HK-2 (cell line): ENCODE results near the gene PTPRN.
"Not testable (repeated sequence)": the region's sequence is repeated elsewhere in the genome, so short reads cannot be mapped to it uniquely, and the experiment has no call there.

Source experiments
- DNase-seq: peaks from one replicate; pipeline ENCODE4 v3.0.0-alpha.2; 2018; ENCODE audit not compliant: unreplicated experiment

Gene PTPRN

DNA sequence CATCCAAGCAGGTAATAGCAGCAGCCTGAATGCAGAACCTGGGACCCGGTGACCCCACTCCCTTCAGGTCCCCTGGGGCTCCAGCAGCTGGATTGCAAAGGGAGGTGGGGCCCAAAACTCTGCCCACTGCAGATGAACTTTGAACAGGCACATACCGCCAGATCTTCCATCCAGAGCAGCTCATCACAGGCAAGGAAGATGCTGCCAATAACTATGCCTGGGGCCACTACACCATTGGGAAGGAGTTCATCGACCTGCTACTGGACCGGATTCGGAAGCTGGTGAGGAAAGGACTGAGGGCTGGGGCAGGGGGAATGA lies 39.2 kb downstream of the PTPRN start:
- DNase-seq = no peak

DNA sequence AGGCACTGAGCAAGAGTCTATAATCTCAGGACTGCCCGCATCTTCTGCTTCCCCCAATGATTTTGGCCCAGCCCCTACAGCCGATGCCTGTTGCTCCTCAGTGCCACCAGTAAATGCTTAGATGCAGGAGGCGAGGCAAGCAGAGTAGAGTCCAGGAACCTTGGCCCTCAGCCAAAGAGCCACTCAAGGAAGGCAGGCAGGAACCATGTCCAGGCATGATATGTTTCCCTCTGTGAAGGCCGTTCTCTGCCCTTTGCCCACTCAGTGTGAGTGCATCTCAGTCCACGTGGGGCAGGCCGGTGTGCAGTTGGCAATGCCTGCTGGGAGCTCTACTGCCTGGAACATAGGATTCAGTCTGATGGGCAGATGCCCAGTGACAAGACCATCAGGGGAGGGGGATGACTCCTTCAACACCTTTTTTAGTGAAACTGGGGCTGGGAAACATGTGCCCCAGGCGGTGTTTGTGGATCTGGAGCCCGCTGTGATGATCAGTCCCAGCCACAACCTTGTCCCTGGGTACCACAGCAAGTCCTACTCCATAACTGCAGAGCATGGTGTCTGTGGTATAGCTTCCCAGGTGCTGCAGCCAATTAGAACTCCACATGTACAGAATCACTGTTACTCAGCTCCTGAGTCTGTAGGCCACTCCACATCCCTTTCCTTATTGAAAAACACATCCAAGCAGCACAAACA lies 39.7 kb downstream of the PTPRN start:
- DNase-seq = no peak

DNA sequence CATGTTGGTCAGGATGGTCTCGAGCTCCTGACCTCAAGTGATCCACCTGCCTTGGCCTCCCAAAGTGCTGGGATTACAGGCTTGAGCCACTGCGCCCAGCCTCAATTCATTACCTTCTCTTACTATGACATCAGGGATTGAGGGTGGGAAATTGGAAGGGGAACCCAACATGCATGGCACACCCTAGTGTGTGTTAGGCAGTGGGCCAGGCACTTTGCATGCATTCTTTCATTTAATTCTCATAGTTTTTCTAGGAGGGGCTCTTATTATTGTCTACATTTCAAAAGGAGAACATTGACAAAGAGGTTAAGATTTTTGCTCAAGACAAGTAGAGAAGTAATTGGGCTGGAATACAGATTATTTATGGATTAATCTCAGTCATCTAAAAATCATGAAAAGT lies 40.9 kb downstream of the PTPRN start:
- DNase-seq = no peak

DNA sequence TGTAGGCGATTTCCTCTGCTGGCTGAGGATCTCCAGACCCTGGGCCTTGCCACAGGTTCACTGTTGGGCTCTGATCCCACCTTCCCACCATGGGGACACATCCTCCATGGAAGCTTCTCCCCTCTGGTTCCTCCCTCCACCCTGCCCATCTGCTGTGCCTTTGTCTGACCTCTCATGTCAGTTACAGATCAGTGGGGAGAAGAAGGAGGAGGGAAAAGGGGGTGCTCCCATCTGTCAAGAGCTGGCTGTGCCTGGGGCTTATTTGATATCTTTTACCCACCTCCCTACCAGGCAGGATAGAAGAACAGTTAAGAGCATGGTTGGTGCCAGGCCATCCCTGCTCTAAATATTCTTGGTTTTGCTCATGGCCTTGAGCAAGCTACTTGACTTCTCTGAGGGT lies 42.3 kb downstream of the PTPRN start:
- no peak for DNase-seq

DNA sequence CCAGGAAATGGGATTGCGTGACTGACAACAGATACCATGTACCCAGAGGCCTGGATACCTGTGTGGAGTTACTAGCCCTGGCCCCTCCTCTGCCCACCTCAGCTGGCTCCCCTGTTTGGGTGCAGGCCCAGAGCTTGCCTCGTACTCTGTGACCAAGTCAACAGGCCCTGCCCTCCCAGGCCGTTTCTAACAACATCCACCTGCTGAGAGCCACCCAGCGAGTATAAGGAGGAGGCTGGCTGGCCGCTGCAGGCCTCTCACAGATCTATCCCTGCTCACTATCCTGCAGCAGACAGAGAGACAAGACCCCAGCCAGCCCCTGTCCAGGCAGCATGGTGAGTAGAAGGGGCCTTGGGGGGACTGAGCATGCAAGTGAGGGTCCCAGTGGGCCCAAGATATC lies 43.0 kb downstream of the PTPRN start:
- DNase-seq = no peak

DNA sequence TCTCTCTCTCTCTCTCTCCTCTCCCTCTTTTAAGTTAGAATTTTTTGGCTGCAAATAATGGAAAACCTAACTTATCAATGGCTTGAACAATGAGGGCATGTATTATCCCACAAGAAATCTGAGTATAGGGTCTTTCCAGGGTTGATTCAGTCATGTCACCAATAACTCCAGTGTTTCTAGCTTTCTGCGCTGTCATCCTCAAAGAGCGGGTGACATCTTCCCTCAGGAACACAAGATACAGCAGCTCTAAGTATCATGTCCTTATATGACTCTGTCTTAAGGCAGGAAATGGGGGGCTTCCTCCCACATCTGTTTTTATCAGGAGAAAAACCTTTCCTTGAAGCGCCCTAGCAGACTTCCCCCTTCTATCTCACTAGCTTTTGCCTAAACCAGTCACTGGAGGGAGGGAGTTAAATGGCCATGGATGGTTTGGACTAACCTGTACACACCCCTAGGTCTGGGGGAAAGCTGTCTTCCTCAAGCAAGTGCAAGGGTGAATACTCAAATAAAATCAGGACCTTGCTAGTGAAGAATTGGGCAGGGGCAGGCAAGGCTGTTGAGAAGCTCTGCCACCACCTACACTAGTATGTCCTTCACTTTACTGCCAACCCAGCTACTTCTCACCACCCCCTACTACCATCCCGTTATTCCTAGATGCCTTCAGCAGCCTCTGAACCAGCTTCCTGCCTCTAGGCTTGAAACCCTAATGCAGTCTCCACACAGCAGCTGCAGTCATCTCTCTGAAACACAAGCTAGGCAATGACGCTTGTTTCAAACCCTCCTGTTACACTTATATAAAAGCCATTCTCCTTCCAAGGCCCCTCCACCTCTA lies 48.0 kb downstream of the PTPRN start:
- no peak for DNase-seq

DNA sequence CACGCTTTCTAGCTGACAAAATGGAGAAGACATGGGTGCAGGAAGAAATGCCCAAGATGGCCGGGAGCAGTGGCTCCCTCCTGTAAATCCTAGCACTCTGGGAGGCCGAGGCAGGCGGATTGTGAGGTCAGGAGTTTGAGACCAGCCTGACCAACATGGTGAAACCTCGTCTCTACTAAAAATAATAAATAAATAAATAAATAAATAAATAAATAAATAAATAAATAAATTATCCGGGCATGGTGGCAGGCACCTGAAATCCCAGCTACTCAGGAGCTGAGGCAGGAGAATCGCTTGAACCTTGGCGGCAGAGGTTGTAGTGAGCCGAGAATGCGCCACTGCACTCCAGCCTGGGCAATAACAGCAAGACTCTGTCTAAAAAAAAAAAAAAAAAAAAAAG lies 50.3 kb downstream of the PTPRN start:
- not testable (repeated sequence) for DNase-seq

DNA sequence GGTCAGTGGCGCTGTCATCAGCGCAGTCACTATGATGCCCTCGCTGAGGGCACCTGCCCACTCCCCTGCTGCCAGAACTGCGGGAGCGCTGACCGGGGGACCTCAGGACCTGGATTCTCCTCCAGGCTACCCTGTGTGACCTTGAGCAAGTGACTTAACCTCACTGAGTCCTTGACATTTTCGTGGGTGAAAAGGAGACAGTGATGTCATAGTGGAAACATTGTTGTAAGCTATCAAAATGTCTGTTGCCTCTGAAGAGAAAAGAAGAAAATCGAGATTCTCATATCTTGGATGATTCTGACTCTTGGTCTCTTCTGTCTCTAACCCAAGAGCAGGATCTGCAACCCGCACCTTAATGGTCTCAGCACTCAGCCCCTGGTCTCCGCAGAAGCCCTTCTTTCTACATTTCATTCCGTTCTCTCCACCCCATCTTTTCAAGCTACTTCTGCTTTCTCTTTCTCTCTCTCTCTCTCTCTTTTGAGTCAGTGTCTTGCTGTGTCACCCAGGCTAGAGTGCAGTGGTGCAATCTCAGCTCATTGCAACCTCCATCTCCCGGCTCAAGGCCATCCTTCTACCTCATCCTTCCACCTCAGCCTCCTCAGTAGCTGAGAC lies 54.5 kb downstream of the PTPRN start:
- DNase-seq = no peak

DNA sequence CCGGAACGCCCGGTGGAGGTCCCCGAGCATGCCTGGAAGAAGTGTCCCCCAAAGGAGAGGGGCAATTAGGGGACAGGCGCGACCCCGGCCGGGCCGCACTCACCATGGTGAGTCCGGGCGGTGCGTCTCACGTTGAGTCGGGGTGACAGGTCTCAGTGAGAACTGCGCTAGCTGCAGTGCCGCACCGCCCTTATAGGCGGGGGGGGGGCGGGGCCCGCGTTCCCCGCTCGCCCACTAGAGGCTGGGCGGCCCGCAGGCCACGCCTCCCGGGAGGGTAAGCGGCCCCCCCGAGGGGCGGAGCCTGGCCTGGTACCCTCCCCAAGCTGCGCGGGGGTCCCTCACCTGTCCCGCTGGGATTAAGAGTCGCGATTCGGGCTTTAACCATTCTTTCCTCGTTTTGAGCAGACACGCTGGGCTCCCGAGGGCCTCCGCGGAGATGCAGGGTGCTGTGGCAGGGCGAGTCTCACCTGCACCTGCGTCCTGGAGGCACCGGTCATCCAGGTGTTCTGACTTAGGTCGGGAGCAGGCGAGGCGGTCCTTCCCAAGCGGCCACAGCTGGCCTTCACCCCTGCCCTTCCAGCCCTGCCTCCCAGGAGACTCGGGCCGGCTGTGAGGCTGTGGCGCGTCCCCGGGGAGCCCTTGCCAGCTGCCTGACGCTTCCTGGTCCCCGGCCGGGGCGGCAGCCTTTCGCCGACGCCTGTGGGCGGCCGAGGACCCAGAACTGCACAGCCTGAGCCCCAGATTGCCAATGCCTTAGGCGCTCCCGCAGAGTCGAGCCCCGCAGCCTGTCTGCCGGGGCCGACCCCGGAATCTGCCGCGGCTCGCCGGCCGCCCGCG lies 55.2 kb downstream of the PTPRN start, which contains the start of gene TUBA4A:
Gene TUBA4A, minus strand, starts transcription at position 166 of the 837 bp plus-strand sequence. Its CDS starts 60 bp downstream, at position 106.
- peak; percentile 81 for DNase-seq

DNA sequence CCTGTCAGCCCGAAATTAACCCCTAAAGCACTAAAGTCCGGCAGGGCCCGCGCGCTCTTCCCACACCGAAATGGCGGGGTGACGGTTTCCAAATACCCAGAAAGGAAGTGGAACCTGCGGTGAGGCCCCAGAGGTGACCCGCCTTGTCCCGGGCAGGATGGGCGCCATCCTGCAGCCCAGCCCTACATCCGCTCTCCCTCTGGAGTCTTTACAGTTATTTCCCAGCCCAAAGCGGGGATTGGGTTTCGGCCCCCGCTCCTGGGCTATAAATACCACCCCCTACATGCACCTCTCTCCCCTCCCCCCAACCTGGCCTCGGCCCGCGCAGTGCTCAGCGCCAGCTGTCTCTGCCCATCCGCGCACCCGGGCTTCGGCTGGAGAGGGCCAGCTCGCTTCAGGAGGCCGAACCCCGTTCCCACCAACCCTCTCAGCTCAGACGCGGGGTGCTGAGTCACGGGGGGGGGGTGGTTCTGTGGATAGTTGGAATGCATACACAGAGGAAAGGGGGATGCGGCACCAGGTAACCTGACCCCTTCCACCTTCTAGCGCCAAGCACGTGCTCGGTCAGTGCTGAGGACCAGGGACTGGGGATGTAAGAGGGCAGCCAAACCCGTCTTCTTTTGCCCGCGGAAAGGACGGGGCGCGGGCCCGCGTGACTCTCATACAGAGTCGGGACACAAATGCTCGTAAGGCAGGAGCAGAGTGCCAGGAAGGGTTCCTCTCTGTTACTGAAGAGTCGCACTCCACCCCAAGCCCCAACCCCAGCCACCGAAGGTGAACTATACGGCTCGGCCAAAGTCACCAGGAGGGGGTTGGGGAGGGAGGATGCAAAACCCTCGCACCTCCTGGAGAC lies 56.1 kb downstream of the PTPRN start, which contains the start of gene TUBA4B:
Gene TUBA4B, plus strand, starts transcription at position 344 of the 853 bp plus-strand sequence. Its CDS starts 165 bp downstream, at position 509.
- DNase-seq = peak; percentile 82

DNA sequence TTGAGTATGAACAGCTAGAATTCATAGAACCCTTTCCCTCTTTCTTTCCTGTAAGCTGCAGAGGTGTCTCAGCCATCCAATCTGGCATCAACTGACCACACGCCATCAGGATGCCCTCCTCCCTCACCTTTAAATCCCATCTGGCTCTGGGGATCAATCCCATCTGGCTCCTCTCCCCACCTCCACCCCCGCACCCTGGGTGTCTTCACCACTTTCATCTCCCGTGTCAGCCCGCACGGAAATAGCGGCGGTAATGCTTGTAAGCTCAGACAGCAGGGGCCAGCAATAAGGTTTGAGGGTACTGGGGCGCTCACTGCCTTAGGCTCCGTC lies 56.7 kb downstream of the PTPRN start:
- no peak for DNase-seq

DNA sequence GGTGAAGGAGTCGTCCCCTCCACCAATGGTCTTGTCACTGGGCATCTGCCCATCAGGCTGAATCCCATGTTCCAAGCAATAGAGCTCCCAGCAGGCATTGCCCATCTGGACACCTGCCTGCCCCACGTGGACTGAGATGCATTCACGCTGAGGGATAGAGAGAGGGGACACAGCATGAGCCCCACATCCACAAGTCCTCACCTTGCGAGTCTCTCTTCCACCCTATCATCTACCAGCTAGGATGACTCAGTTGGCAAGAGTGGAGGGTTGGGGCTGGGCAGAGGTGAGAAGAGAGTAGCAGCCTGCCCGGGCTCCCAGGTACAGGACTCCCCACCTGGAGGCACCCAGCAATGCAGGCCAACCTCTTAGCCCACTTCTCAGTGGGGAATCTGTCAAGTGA lies 57.1 kb downstream of the PTPRN start:
- DNase-seq = no peak

DNA sequence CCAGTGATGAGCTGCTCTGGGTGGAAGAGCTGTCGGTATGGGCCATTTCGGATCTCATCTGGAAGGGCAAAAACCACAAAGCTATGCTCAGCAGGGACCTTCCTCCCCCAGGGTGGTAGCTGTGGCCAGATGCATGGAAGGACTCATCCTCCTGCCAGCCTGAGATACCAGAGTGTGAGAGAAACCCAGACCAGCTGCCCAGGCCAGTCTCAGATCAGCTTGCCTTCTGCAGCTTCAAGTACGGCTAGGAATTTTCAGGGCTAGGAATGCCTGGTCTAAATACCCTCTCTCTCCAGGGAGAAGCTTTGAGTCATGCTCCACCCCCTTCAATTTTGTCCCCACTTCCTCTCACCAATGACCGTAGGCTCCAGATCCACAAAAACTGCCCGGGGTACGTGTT lies 57.5 kb downstream of the PTPRN start:
- no peak for DNase-seq

DNA sequence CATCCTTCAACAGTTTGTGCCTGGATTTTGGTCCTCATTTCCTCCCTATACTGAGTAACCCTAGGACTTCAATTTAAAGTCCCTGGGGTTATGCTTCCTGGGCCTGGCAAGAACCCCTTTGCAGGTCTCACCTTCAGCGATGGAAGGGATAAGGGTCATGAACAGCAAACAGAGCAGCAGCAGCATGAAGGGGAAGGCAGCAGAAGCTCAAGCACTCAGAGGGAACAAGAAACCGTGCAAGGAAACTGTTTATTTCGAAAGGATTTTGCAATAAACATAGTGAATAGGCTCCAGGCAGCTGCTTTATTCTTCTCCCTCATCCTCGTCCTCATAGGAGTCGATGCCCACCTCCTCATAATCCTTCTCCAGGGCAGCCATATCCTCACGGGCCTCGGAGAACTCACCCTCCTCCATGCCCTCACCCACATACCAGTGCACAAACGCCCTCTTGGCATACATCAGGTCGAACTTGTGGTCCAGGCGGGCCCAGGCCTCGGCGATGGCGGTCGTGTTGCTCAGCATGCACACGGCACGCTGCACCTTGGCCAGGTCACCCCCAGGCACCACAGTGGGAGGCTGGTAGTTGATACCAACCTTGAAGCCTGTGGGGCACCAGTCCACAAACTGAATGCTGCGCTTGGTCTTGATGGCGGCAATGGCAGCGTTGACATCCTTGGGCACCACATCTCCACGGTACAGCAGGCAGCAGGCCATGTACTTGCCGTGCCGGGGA lies 59.0 kb downstream of the PTPRN start:
- no peak for DNase-seq

DNA sequence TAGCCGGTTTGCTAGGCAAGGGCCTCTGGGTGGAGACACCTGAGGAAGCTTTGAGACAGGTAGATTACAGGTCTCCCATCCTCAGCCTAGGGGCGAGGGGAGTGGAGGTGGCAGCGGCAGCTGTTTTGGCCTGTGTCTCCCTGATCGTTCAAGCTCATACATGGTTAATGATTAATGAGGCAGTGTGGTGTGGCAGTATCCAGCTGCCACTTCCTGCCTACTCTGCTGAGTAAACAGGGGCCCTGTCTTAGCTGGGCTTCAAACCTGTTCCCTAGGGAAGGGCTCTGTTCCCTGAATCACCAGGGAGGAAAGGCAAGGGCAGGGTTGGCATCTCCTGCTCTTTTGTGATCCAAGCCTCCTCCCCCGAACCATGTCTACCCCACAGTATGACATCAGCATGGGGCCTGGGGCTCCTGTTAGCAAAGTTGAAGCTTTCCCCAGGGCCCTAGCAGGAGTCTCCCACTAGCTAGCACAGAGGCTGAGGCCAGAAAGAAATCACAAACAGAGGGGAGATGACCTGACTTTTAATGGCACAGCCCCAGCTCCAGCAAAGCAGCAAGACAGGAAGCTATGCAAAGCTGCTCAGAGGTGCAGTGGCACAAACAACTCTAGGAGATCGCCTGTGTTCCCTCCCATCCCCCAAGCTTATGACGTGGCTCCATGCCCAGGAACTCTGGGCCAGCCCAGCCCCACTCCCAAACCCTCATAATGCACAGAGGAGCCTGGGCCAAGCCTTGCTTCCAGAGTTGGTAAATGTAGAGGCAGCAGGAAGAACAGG lies 59.8 kb downstream of the PTPRN start:
- DNase-seq = peak; percentile 78

DNA sequence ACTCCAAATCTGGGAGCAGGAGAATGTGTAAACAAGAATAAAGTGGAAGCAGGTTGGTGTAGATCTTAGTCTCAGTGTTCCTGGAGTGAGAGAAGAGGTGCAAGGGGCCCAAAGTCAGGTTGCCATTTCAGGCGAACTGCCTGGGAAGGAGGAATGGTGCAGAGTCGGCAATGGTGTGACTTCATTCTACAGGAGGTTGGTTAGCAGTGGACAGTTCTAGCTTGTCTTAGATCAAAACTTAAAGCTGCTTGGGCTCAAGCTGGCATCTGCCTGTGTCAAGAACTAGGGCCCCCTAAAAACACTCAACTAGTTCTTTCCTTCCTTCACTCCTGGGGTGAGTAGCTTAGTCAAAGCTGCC lies 60.4 kb downstream of the PTPRN start:
- no peak for DNase-seq

DNA sequence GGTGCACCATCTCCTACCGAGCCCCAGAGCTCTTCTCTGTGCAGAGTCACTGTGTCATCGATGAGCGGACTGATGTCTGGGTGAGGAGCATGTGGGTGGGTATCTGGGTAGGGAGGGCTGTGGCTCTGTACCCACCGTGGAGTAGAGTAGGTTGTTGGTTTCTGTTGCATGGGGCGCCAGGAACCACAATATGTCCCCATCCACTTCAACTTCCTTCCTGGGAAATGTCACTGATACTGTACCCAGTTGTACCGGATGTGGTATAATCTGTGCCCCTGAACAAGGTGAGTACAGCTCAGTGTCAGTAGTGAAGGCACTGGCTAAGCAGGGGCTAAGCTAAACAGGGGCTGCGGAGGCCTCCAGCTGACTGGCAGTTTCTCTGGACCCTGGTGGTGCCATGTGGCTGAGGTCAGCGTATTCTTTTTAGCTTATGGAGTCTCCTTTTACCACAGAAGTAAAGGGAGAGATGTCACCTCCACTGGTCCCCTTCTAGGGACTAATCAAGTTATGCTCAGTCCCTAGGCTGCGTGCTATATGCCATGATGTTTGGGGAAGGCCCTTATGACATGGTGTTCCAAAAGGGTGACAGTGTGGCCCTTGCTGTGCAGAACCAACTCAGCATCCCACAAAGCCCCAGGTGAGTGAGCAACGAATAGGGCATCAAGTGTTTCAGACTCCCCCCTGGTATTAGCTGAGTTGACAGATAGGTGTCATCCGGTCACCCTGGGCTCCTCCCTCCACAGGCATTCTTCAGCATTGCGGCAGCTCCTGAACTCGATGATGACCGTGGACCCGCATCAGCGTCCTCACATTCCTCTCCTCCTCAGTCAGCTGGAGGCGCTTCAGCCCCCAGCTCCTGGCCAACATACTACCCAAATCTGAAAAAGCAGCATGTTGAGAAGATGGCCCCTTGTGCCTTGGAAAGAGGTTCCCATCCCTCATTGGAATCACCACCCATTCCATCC lies 61.2 kb downstream of the PTPRN start:
- DNase-seq = no peak

DNA sequence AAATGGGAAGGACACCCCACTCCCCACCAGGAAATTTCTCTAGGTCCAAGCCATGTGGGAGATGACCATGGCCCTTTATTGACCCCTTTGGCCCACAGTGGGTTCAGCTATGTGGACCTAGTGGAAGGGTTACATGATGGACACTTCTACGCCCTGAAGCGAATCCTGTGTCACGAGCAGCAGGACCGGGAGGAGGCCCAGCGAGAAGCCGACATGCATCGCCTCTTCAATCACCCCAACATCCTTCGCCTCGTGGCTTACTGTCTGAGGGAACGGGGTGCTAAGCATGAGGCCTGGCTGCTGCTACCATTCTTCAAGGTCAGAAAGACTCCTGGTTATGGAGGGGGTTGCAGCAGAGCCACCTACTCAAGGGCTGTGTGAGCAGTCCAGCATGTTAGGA lies 62.6 kb downstream of the PTPRN start:
- no peak for DNase-seq

DNA sequence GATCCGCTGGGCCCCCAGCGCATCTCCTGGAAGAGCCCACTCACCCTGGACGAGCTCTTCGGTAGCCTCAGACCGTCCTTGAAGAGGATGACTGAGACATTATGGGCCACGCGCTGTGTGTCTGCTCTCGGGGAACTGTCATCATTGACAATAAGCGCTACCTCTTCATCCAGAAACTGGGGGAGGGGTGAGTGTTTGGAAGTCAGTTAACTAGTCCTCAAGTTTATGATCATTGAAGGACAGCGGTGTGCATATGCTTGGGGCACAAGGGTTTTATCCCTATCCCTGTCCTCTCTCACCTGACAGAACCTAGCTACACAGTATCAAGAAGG lies 63.3 kb downstream of the PTPRN start:
- no peak for DNase-seq
